GM23338 (cell line): ENCODE results near the gene ICAM2.

Experiments used
- CREB1 ChIP-seq: fragments of 250-450 bp; sonication (Bioruptor Pico); IDR thresholded peaks from 2 replicates; pipeline ENCODE4 v1.5.0; 2020; ENCODE audit warnings: low read depth, mild to moderate bottlenecking, moderate library complexity
- ETS1 ChIP-seq: IDR thresholded peaks from 2 replicates; pipeline ENCODE4 v1.6.1; 2016; ENCODE audit warnings: antibody characterized with exemption
- EZH2 ChIP-seq: fragments of 200-600 bp; sonication (generic); IDR thresholded peaks from one replicate; pipeline ENCODE4 v1.8.0; 2017; ENCODE audit warnings: antibody characterized with exemption, mild to moderate bottlenecking, low read depth; ENCODE audit not compliant: unreplicated experiment
- EZH2phosphoT487 ChIP-seq: fragments of 200-600 bp; sonication (generic); IDR thresholded peaks from one replicate; pipeline ENCODE4 v1.8.1; 2018; ENCODE audit warnings: antibody characterized with exemption; ENCODE audit not compliant: unreplicated experiment
- POLR2AphosphoS5 ChIP-seq: IDR thresholded peaks from 2 replicates; pipeline ENCODE4 v1.6.1; 2016; ENCODE audit warnings: antibody characterized with exemption, low read depth
- REST ChIP-seq: IDR thresholded peaks from one replicate; pipeline ENCODE4 v1.6.1; 2018; ENCODE audit warnings: antibody characterized with exemption; ENCODE audit not compliant: unreplicated experiment
- TF ChIP-seq, protein P1 (sequence below), 2 experiments: fragments of 200-600 bp in 1 of 2; sonication (generic) in 1 of 2; conservative IDR thresholded peaks; 2 replicates each; pipeline versions ENCODE4 v1.5.1 to v1.6.1; 2016 to 2017; ENCODE audit warnings: antibody characterized with exemption in 2 of 2, low read depth in 2 of 2, mild to moderate bottlenecking in 2 of 2, moderate library complexity in 1 of 2

GRCh38 chr17:64008830-64009229 lies 11.6 kb downstream of the ICAM2 start:
- TF ChIP-seq, protein P1, sequence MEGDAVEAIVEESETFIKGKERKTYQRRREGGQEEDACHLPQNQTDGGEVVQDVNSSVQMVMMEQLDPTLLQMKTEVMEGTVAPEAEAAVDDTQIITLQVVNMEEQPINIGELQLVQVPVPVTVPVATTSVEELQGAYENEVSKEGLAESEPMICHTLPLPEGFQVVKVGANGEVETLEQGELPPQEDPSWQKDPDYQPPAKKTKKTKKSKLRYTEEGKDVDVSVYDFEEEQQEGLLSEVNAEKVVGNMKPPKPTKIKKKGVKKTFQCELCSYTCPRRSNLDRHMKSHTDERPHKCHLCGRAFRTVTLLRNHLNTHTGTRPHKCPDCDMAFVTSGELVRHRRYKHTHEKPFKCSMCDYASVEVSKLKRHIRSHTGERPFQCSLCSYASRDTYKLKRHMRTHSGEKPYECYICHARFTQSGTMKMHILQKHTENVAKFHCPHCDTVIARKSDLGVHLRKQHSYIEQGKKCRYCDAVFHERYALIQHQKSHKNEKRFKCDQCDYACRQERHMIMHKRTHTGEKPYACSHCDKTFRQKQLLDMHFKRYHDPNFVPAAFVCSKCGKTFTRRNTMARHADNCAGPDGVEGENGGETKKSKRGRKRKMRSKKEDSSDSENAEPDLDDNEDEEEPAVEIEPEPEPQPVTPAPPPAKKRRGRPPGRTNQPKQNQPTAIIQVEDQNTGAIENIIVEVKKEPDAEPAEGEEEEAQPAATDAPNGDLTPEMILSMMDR (conservative IDR thresholded peaks at IDR 0.05; ENCODE audit: low read depth in 2 of 2), result no peak
- TF ChIP-seq EZH2 (no peak), POLR2AphosphoS5 (no peak), ETS1 (no peak), CREB1 (CRISPR knock-in tag) (no peak), EZH2phosphoT487 (no peak), REST (no peak)
